OCI-LY7 (cell line): ENCODE measurements around the gene DDX51. TPM values are rescaled to one million over a fixed set of nuclear protein-coding genes. Genes with fewer than 3 reads are reported as not detected.

Source experiments
- BruUV-seq: library from RNA; stranded (reverse); fragments of 400-500 nt; replicated peaks from 2 replicates; lab custom pipeline; 2021; lab: Mats Ljungman, UMichigan
- CTCF ChIA-PET: fragments of 300-600 bp; sonication (Branson Sonifier 250); formaldehyde crosslinking; loops from one replicate; lab custom pipeline; 2022; ENCODE audit warnings: antibody characterized with exemption; ENCODE audit not compliant: unreplicated experiment; lab: Charles Lee
- POLR2A ChIA-PET: fragments of 300-600 bp; sonication (Branson Sonifier 250); formaldehyde crosslinking; loops from one replicate; lab custom pipeline; 2022; ENCODE audit warnings: antibody characterized with exemption; lab: Charles Lee
- DNase-seq: peaks from one replicate; pipeline ENCODE4 v3.0.0-alpha.2; 2015; ENCODE audit warnings: low spot score
- H2AFZ ChIP-seq: fragments of 200-600 bp; sonication (generic), shearing (Covaris generic); 2 replicates; pipeline ENCODE4 v1.6.1; 2014; ENCODE audit warnings: mild to moderate bottlenecking, antibody characterized with exemption, low read length, moderate library complexity
- H3K27ac ChIP-seq: fragments of 200-600 bp; sonication (generic); 2 replicates; pipeline ENCODE4 v1.5.1; 2014; ENCODE audit warnings: mixed run types, low read depth, mild to moderate bottlenecking, moderate library complexity, low read length, inconsistent platforms; ENCODE audit not compliant: poor library complexity, severe bottlenecking
- H3K36me3 ChIP-seq: fragments of 200-600 bp; sonication (generic); 2 replicates; pipeline ENCODE4 v1.6.1; 2014; ENCODE audit warnings: mild to moderate bottlenecking, antibody characterized with exemption, low read length, moderate library complexity, mixed read lengths; ENCODE audit not compliant: insufficient read depth
- H3K4me1 ChIP-seq: fragments of 200-600 bp; sonication (generic); 2 replicates; pipeline ENCODE4 v1.5.1; 2014; ENCODE audit warnings: mild to moderate bottlenecking, low read length; ENCODE audit not compliant: insufficient read depth, poor library complexity, severe bottlenecking
- H3K4me2 ChIP-seq: fragments of 200-600 bp; sonication (generic); 2 replicates; pipeline ENCODE4 v1.6.1; 2014; ENCODE audit warnings: mild to moderate bottlenecking, low read length
- H3K4me3 ChIP-seq: fragments of 200-600 bp; sonication (generic); 2 replicates; pipeline ENCODE4 v1.5.1; 2014; ENCODE audit warnings: mild to moderate bottlenecking, low read depth, low read length; ENCODE audit not compliant: poor library complexity, severe bottlenecking
- H3K79me2 ChIP-seq: fragments of 200-600 bp; sonication (generic); 2 replicates; pipeline ENCODE4 v1.6.1; 2016; ENCODE audit warnings: low read depth, mild to moderate bottlenecking, low read length, moderate library complexity, mixed read lengths; ENCODE audit not compliant: insufficient read depth
- H3K9me2 ChIP-seq: fragments of 200-600 bp; sonication (generic); 2 replicates; pipeline ENCODE4 v1.6.1; 2016; ENCODE audit warnings: mild to moderate bottlenecking, low read length, mixed read lengths; ENCODE audit not compliant: insufficient read depth
- H3K9me3 ChIP-seq: fragments of 200-600 bp; sonication (generic); 2 replicates; pipeline ENCODE4 v1.6.1; 2014; ENCODE audit warnings: mild to moderate bottlenecking, mixed run types, low read length, mixed read lengths
- H4K20me1 ChIP-seq: fragments of 200-600 bp; sonication (generic); 2 replicates; pipeline ENCODE4 v1.6.1; 2014; ENCODE audit warnings: mild to moderate bottlenecking, antibody characterized with exemption, low read length, moderate library complexity, mixed read lengths; ENCODE audit not compliant: insufficient read depth
- EZH2phosphoT487 ChIP-seq: fragments of 200-600 bp; sonication (generic); IDR thresholded peaks from 2 replicates; pipeline ENCODE4 v1.6.1; 2018; ENCODE audit warnings: low read depth, borderline replicate concordance, mild to moderate bottlenecking, mixed run types, antibody characterized with exemption, low read length, moderate library complexity, mixed read lengths
- intact Hi-C: fragments of 100-400 bp; cut with micrococcal nuclease; formaldehyde crosslinking; loops from one replicate; pipeline ENCODE4 v1.10.0; 2022; ENCODE audit not compliant: unreplicated experiment
- total RNA-seq, 2 experiments: library from RNA; depleted of rRNA in 1 of 2; stranded (reverse); fragments of >200 nt in 1 of 2; shearing (Covaris generic) in 1 of 2; gene quantifications; 2 replicates each; pipeline ENCODE4 v1.2.3, GENCODE V29; 2014 to 2022
- TF ChIP-seq, protein P1 (sequence below): fragments of 200-600 bp; sonication (generic); conservative IDR thresholded peaks from 2 replicates; pipeline ENCODE4 v1.5.1; 2014; ENCODE audit warnings: mild to moderate bottlenecking, antibody characterized with exemption, low read length, moderate library complexity, mixed read lengths

DDX51 gene
- total RNA-seq, 2 experiments from 2014 or later: 47.1 to 63.1 TPM

DNA sequence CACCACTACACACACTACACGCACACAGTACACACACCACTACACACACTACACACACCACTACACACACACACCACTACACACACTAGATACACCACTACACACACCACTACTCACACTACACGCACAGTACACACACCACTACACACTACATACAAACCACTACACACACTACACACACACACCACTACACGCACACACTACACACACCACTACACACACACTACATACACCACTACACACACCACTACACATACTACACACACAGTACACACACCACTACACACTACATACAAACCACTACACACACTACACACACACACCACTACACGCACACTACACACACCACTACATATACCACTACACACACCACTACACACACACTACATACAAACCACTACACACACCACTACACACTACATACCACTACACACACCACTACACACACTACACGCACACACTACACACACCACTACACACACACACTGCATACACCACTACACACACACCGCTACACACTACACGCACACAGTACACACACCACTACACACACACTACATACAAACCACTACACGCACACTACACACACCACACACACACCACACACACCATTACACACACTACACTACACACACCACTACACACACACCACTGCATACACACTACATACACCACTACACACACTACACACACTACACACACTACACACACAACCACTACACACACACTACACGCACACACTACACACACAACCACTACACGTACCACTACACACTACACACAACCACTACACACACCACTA lies 11.9 kb upstream of the DDX51 start:
- CTCF ChIA-PET: no interaction called here

DNA sequence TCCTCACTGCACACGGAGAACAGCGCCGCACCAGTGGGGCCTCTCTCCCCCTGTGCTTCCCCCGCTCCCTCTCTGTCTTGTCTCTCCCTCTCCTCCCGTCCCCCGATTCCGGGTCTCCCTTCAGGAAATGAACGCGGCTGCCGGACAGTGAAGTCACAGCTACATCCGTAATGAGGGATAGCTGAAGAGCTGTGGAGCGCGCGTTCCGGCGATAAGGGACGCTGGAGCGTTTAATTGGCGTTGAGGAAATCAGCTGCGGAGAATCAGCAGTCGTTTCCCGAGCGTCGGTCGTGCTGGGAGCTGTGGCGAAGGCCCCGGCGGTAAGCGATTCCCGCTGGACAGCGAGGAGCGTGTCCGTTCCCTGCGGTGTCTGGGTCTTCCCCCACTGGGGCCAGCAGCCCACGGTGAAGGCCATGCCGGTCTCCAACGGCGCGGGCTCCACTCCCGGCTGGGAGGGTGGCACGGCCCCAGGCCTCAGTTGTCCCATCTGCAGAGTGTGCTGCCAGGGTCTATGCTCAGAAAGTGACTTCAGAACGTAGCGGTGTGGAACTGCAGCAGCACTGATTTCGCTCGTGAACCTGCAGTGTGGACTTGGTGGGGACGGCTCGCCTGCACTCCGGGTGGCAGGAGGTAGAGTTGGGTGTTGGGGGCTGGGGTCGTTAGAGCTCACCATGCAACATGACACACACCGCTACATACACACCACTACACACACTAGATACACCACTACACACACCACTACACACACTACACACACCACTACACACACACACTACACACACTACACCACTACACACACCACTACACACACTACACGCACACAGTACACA lies 11.0 kb upstream of the DDX51 start:
- H3K4me2 ChIP-seq: no peak overlapping the region
- no peaks in the 10 kb centered on the region for H3K9me2 ChIP-seq
- H3K4me3 ChIP-seq: no peak overlapping the region
- TF ChIP-seq, protein P1, sequence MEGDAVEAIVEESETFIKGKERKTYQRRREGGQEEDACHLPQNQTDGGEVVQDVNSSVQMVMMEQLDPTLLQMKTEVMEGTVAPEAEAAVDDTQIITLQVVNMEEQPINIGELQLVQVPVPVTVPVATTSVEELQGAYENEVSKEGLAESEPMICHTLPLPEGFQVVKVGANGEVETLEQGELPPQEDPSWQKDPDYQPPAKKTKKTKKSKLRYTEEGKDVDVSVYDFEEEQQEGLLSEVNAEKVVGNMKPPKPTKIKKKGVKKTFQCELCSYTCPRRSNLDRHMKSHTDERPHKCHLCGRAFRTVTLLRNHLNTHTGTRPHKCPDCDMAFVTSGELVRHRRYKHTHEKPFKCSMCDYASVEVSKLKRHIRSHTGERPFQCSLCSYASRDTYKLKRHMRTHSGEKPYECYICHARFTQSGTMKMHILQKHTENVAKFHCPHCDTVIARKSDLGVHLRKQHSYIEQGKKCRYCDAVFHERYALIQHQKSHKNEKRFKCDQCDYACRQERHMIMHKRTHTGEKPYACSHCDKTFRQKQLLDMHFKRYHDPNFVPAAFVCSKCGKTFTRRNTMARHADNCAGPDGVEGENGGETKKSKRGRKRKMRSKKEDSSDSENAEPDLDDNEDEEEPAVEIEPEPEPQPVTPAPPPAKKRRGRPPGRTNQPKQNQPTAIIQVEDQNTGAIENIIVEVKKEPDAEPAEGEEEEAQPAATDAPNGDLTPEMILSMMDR: no peak
- TF ChIP-seq EZH2phosphoT487: no peak
- DNase-seq: no peak
- no TSS peak for BruUV-seq
- no peak overlapping the region for H2AFZ ChIP-seq
- H4K20me1 ChIP-seq: no peaks in the 10 kb centered on the region
- intact Hi-C loops: loop anchor here (1.0 kb wide), 1 partner anchor 64 kb away; no protein-coding TSS in a partner anchor
- H3K9me3 ChIP-seq: peaks cover 24% of the 10 kb centered on the region
- no peak overlapping the region for H3K27ac ChIP-seq
- no peaks in the 10 kb centered on the region for H3K4me1 ChIP-seq
- CTCF ChIA-PET: no interaction called here
- H3K36me3 ChIP-seq: peaks cover 67% of the 10 kb centered on the region
- no peaks in the 10 kb centered on the region for H3K79me2 ChIP-seq
- POLR2A ChIA-PET: no interaction called here

More for the DNA sequence above, 11.9 kb upstream of the DDX51 start:
- Histone ChIP-seq H3K4me3 (no peak overlapping the region), H3K9me3 (peaks cover 24% of the 10 kb centered on the region), H3K4me2 (no peak overlapping the region), H2AFZ (no peak overlapping the region), H3K27ac (no peak overlapping the region), H3K9me2 (no peaks in the 10 kb centered on the region), H4K20me1 (no peaks in the 10 kb centered on the region), H3K36me3 (peaks cover 63% of the 10 kb centered on the region), H3K79me2 (no peaks in the 10 kb centered on the region), H3K4me1 (no peaks in the 10 kb centered on the region)
- POLR2A ChIA-PET: no interaction called here
- TF ChIP-seq, protein P1: no peak
- no peak for TF ChIP-seq EZH2phosphoT487
- no peak for DNase-seq
- BruUV-seq: no TSS peak
- intact Hi-C loops: no loop called here
